ENCODE measurements around the gene HCFC2. TPM values are rescaled to one million over a fixed set of nuclear protein-coding genes. Genes with fewer than 3 reads are reported as not detected.

The HCFC2 gene
- total RNA-seq, 1 donor from 2014 or later = 8.7 TPM

DNA sequence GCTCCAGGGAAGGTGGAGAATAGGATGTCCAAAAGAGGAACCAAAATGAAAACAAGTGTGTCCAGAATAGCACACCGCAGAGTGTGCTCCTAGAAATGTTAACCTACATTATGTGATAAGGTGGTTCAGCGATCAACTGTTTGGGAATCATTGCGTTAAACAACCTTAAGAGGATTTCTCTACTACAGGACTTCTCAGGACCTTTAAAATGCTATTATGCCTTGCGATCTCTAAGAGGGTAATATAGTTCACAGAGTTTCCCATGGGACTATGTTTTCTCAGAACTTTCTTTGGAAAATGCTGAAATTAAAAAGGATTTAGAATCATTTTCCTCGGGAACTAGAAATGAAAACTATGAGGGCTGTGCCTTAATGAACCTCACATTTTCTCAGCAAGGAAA lies 16.2 kb upstream of the HCFC2 start:
- Mint-ChIP-seq H3K4me1 (ENCODE audit: low read depth) (peaks cover 5% of the 10 kb centered on the region), H3K36me3 (ENCODE audit: low read depth) (no peaks in the 10 kb centered on the region), H3K27ac (no peak overlapping the region), H3K27me3 (ENCODE audit: low read depth) (peaks cover 53% of the 10 kb centered on the region), H3K4me3 (ENCODE audit: low read depth) (no peak overlapping the region), H3K9me3 (no peaks in the 10 kb centered on the region)
- intact Hi-C loops (cut with micrococcal nuclease) = no loop called here
- no peak for DNase-seq (ENCODE audit: low spot score)

DNA sequence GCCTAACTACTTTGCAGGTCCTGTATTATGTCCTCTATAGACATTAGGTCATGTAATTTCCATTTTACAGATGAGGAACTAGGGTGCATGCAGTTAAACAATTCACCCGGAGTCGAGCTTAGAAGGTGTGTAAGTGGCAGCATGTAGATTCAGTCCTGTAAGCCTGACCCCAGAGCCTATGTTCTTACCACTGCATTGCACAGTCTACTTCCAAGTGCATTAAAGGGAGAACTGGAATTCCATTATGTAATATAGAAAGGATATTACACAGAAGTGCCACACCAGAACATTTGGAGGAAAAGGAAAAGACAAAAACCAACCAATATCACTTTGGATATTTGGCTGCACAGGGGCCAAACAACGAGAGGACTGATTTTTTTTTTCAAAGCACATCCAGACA lies 15.5 kb upstream of the HCFC2 start:
- H3K4me3 Mint-ChIP-seq (ENCODE audit: low read depth) = no peak overlapping the region
- DNase-seq (ENCODE audit: low spot score) = no peak
- H3K9me3 Mint-ChIP-seq = no peaks in the 10 kb centered on the region
- H3K27me3 Mint-ChIP-seq (ENCODE audit: low read depth) = peaks cover 54% of the 10 kb centered on the region
- no peaks in the 10 kb centered on the region for H3K36me3 Mint-ChIP-seq (ENCODE audit: low read depth)
- intact Hi-C loops (cut with micrococcal nuclease) = no loop called here
- peaks cover 5% of the 10 kb centered on the region for H3K4me1 Mint-ChIP-seq (ENCODE audit: low read depth)
- H3K27ac Mint-ChIP-seq = no peak overlapping the region

DNA sequence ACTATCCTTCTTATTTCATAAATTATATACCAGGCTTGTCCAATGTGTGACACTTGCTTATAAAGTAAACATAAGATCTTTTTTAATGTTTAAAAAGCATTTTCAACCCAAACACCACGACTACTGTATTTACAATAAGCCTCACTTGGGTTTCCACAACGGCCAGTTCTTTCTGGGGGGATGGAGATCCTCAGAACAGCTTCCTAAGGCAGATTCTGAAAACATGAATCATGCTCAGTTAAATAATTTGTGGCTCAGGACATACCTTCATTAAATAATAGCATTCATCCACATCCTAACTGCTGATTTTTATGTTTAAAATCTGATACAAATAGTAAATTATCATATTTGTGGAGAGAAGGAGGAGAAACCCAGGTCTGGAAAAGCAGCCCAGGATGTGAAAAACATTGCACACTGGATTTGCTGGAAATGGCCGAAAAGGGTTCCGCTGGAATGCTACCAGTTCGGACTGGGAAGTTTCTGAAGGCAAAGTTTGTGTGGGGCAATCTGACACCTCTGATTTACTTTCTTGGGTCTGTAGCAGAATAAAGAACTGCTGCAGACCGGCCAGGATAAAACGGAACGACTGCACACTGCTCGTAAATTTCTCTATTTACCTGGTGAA lies 14.9 kb upstream of the HCFC2 start:
- Mint-ChIP-seq H3K36me3 (ENCODE audit: low read depth) (no peaks in the 10 kb centered on the region), H3K4me1 (ENCODE audit: low read depth) (peaks cover 5% of the 10 kb centered on the region), H3K27me3 (ENCODE audit: low read depth) (peaks cover 49% of the 10 kb centered on the region), H3K27ac (no peak overlapping the region), H3K9me3 (no peaks in the 10 kb centered on the region), H3K4me3 (ENCODE audit: low read depth) (no peak overlapping the region)
- intact Hi-C loops (cut with micrococcal nuclease) = no loop called here
- no peak for DNase-seq (ENCODE audit: low spot score)

DNA sequence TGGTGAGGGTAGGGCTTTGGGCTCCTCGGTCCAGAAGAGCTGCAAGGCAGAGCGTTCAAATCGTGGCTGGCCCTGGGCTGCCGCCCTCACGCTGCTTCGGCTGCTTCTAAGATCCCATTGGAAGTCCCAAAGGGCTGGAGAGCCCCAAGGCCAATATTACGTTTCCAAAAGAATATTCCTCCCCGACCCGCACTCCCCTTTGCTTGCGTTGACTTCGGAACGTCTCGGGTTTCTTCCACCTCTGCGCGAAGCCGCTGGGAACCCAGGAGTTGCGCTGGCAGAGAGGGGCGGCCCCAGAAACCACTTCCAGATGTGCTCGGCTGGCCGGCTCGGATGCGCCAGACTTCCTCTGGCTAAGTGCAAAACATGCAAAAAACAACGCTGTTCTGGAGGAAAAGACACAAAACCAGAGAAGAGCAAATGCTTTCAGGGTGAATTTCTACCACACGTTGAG lies 14.4 kb upstream of the HCFC2 start, which contains the start of gene GLT8D2:
Gene GLT8D2 (minus strand): TSS at position 285 of the 454 bp plus-strand sequence. CDS start 30,539 bp downstream, outside the sequence.
- peaks cover 49% of the 10 kb centered on the region for H3K27me3 Mint-ChIP-seq (ENCODE audit: low read depth)
- no peak within 1 kb of the TSS for H3K27ac Mint-ChIP-seq

DNA sequence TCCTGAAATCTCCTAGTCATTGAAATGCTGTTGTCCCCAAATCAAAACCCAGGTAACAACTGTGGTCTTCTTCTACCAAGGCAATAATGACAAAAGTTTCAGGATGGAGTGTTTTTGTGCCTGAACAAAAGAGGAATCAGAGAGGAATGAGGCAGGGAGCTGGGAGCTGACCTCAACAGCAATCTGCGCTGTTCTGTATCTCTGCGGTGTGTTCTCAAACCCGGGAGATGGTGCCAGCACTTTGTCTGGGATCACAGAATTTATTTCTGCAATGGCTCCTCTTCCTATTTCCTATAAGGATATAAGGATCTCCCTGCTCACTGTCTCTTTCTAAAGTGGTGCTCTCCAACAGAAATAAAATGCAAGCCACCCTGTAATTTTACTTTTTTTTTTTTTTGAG lies 13.9 kb upstream of the HCFC2 start:
- DNase-seq (ENCODE audit: low spot score) = no peak
- no peaks in the 10 kb centered on the region for H3K36me3 Mint-ChIP-seq (ENCODE audit: low read depth)
- intact Hi-C loops (cut with micrococcal nuclease) = no loop called here

More for the DNA sequence above, 14.4 kb upstream of the HCFC2 start, which contains the start of gene GLT8D2:
- intact Hi-C loops (cut with micrococcal nuclease) = no loop called here
- Mint-ChIP-seq H3K36me3 (ENCODE audit: low read depth) (no peaks in the 10 kb centered on the region), H3K4me3 (ENCODE audit: low read depth) (no peak within 1 kb of the TSS), H3K4me1 (ENCODE audit: low read depth) (peaks cover 5% of the 10 kb centered on the region), H3K9me3 (no peaks in the 10 kb centered on the region)
- no peak for DNase-seq (ENCODE audit: low spot score)

DNA sequence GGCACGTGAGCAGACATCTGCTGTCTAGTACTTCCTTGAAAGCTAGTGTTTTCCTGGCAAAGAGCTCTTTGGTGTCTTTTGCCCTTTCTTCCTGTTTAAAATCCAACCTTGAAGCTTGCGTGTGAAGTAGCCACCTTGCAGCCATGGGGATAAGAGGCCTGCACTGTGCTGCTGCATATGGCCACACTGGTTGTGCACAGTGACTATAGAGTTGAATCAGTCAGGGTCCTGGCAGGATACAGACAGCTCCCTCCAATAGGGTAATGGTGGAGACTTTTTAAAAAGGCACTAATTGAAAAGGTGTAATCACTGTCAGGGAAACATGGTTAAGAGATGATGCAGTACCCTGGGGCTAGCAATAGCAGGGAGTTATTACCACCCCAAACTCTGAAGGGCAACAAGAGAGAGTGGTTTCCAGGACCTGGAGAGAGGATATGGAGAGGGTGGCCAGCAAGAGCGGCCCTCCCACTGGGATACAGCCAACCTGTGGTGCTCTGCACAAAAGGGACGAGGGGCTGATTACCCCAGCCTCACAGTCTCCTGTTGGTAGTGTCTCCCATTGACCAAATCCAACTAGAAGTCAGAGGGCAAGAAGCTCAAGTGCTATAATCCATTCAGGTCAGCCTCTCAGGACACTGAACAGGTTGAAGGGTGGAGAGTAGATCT lies 9.5 kb upstream of the HCFC2 start:
- H3K27ac Mint-ChIP-seq = no peak overlapping the region
- intact Hi-C loops (cut with micrococcal nuclease) = no loop called here
- H3K9me3 Mint-ChIP-seq = no peaks in the 10 kb centered on the region
- no peak overlapping the region for H3K4me3 Mint-ChIP-seq (ENCODE audit: low read depth)
- no peak for DNase-seq (ENCODE audit: low spot score)
- no peaks in the 10 kb centered on the region for H3K36me3 Mint-ChIP-seq (ENCODE audit: low read depth)
- peaks cover 51% of the 10 kb centered on the region for H3K27me3 Mint-ChIP-seq (ENCODE audit: low read depth)
- H3K4me1 Mint-ChIP-seq (ENCODE audit: low read depth) = peaks cover 3% of the 10 kb centered on the region

More for the DNA sequence above, 13.9 kb upstream of the HCFC2 start:
- Mint-ChIP-seq H3K27me3 (ENCODE audit: low read depth) (peaks cover 48% of the 10 kb centered on the region), H3K9me3 (no peaks in the 10 kb centered on the region), H3K27ac (no peak overlapping the region), H3K4me1 (ENCODE audit: low read depth) (peaks cover 3% of the 10 kb centered on the region), H3K4me3 (ENCODE audit: low read depth) (no peak overlapping the region)

DNA sequence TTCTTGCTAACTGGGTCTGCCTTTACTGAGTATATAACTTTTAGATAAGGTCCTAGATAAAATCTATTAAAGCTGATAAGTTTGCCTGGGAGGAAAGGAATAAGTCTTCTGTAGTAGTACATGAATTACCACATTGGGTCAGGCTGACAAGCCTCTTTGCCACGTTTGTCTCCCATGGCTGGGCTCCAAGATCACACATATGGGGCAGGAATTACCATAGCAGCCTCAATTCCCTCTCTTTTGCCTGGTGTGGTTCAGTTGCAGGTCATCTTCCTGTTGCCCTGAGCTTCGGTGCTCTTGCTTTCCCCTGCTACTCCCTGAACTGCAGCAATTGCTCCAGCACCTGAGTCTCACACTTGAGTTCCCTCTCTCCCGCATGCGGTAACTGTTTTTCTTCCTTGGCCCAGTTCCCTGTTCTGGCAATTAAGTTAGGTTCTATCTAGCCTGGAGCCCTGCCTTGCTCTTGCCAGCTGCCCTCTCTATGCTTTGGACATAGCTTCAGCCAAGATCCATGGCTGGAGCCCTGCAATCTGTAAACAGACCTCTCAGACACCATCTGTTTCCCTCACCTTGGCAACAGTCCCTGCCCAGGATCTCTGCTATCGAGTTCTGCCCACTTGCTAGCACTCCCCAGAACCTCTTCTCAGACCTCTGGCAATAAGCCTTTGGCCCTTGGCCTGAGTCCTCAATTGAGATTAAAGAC lies 8.5 kb upstream of the HCFC2 start:
- intact Hi-C loops (cut with micrococcal nuclease) = no loop called here
- Mint-ChIP-seq H3K36me3 (ENCODE audit: low read depth) (no peaks in the 10 kb centered on the region), H3K27me3 (ENCODE audit: low read depth) (peaks cover 56% of the 10 kb centered on the region), H3K9me3 (no peaks in the 10 kb centered on the region), H3K4me1 (ENCODE audit: low read depth) (peaks cover 5% of the 10 kb centered on the region), H3K27ac (no peak overlapping the region), H3K4me3 (ENCODE audit: low read depth) (no peak overlapping the region)
- DNase-seq (ENCODE audit: low spot score) = no peak

DNA sequence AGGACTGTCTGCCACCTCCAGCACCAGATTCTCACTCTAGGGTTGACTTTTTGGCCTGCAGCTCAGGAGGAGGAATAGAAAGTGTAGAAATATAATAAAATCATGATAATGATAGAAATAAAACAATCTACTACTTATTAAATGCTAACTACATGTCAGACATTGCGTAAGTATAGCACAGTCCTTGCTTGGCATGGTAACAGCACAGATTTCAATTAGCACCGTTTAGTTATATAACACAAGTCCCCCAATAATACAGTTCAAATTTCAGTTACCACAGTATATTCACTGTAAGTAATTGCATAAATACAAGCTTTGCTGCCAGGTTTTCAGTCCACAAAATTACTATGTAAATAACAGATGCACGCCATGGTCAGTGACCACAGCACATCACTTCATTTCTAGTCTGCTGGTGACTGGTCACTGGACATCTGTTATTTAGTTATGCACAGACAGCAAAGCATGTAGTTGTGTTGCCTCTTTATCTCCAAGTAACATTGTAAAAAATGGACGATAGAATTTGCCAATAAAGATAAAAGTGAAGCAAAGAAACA lies 7.8 kb upstream of the HCFC2 start:
- intact Hi-C loops (cut with micrococcal nuclease) = no loop called here
- no peak for DNase-seq (ENCODE audit: low spot score)
- Mint-ChIP-seq H3K9me3 (no peaks in the 10 kb centered on the region), H3K27me3 (ENCODE audit: low read depth) (peaks cover 59% of the 10 kb centered on the region), H3K4me1 (ENCODE audit: low read depth) (peaks cover 5% of the 10 kb centered on the region), H3K36me3 (ENCODE audit: low read depth) (no peaks in the 10 kb centered on the region), H3K27ac (no peak overlapping the region), H3K4me3 (ENCODE audit: low read depth) (no peak overlapping the region)

DNA sequence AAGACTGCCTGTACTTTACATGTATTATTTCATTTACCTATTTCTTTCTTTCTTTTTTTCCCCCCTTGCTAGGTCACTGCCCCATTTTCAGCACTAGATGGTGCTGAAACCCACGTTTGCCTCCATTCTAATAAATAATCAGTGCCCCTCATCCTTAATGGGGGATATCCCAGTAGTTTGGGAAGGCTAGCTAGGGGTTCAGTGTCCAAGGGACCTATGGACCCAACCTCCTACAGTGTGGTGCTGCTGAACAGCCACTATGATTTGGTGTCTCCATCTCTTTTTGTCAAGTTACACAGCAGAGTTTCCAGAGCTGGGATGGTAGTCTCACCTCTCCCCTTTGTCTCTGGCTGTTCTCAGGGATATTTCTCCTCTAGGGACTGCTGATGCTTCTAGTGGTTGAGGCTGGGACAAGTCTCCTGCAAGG lies 6.5 kb upstream of the HCFC2 start:
- Mint-ChIP-seq H3K27me3 (ENCODE audit: low read depth) (peaks cover 57% of the 10 kb centered on the region), H3K36me3 (ENCODE audit: low read depth) (no peaks in the 10 kb centered on the region)

DNA sequence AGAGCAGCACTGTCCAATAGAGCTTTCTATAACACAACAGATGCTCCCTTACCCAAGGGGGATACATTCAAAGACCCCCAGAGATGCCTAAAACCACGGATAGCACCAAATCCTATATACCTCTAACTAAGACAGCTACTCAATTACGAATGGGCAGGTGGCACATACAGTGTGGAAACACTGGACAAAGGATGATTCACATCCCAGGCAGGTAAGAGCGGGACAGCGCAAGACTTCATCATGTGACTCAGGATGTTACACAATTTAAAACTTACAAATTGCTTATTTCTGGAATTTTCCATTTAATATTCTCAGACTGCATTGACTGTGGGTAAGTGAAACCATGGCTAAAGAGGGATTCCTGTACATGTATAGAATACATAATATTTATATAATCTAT lies 5.5 kb upstream of the HCFC2 start:
- no peaks in the 10 kb centered on the region for H3K9me3 Mint-ChIP-seq
- no peaks in the 10 kb centered on the region for H3K36me3 Mint-ChIP-seq (ENCODE audit: low read depth)
- intact Hi-C loops (cut with micrococcal nuclease) = loop anchor here (1.0 kb wide), 1 partner anchor 50 kb away; no protein-coding TSS in a partner anchor
- no peak overlapping the region for H3K27ac Mint-ChIP-seq
- peaks cover 52% of the 10 kb centered on the region for H3K27me3 Mint-ChIP-seq (ENCODE audit: low read depth)
- H3K4me3 Mint-ChIP-seq (ENCODE audit: low read depth) = no peak overlapping the region
- no peak for DNase-seq (ENCODE audit: low spot score)
- H3K4me1 Mint-ChIP-seq (ENCODE audit: low read depth) = peaks cover 8% of the 10 kb centered on the region

More for the DNA sequence above, 6.5 kb upstream of the HCFC2 start:
- Mint-ChIP-seq H3K4me3 (ENCODE audit: low read depth) (no peak overlapping the region), H3K4me1 (ENCODE audit: low read depth) (peaks cover 5% of the 10 kb centered on the region), H3K9me3 (no peaks in the 10 kb centered on the region), H3K27ac (no peak overlapping the region)
- intact Hi-C loops (cut with micrococcal nuclease) = loop anchor here (1.0 kb wide), 1 partner anchor 52 kb away; no protein-coding TSS in a partner anchor
- DNase-seq (ENCODE audit: low spot score) = no peak

DNA sequence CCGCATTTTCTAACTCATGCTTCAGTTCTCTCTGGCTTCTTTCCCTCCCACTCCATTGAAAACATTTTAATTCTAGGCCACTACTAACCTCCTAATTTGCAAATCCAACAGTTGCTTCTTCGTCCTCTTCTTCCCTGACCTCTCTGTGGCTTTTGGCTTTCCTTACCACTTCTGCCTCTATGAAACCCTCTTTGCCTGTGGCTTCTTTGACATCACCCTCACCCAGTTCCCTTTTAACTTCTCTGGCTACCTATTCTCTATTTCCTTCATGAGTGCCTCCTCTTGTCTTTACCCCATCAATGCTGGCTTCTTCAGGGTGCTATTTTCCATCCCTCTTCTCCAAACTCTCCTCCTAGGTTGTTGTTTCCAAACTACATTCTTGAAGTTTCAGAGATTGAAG lies 4.4 kb upstream of the HCFC2 start:
- intact Hi-C loops (cut with micrococcal nuclease) = loop anchor here (5.0 to 10.0 kb wide), 2 partner anchors 183 to 225 kb away; no protein-coding TSS in a partner anchor
- Mint-ChIP-seq H3K36me3 (ENCODE audit: low read depth) (no peaks in the 10 kb centered on the region), H3K4me1 (ENCODE audit: low read depth) (peaks cover 10% of the 10 kb centered on the region)

DNA sequence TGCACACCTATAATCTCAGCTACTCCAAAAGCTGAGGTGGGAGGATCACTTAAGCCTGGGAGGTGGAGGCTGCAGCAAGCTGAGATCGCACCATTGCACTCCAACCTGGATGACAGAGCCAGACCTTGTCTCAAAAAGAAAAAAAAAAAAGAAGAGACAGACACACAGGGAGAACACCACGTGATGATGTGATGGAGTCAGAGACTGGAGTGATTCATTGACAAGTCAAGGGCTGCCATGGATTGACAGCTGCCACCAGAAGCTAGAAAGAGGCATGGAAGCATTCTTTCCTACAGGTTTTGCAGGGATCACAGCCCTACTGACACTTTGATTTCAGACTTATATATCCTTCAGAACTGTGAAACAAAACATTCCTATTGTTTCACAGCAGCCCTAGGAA lies 3.5 kb upstream of the HCFC2 start:
- peaks cover 18% of the 10 kb centered on the region for H3K4me1 Mint-ChIP-seq (ENCODE audit: low read depth)
- H3K9me3 Mint-ChIP-seq = no peaks in the 10 kb centered on the region
- H3K27me3 Mint-ChIP-seq (ENCODE audit: low read depth) = peaks cover 41% of the 10 kb centered on the region
- no peak overlapping the region for H3K4me3 Mint-ChIP-seq (ENCODE audit: low read depth)
- intact Hi-C loops (cut with micrococcal nuclease) = loop anchor here (5.0 to 10.0 kb wide), 2 partner anchors 183 to 224 kb away; no protein-coding TSS in a partner anchor
- no peaks in the 10 kb centered on the region for H3K36me3 Mint-ChIP-seq (ENCODE audit: low read depth)
- DNase-seq (ENCODE audit: low spot score) = no peak
- H3K27ac Mint-ChIP-seq = no peak overlapping the region

More for the DNA sequence above, 4.4 kb upstream of the HCFC2 start:
- Mint-ChIP-seq H3K27ac (no peak overlapping the region), H3K4me3 (ENCODE audit: low read depth) (no peak overlapping the region), H3K9me3 (no peaks in the 10 kb centered on the region), H3K27me3 (ENCODE audit: low read depth) (peaks cover 46% of the 10 kb centered on the region)
- no peak for DNase-seq (ENCODE audit: low spot score)
